ENCODE results near the gene ZNF670.

The ZNF670 gene

GRCh38 chr1:247079141-247079874, 697 bp upstream of the ZNF670 start:
- H3K9me3 ChIP-seq (ENCODE audit: insufficient read depth, low read depth, low read length) = peaks cover 2% of the 10 kb centered on the region
- H3K4me1 ChIP-seq (ENCODE audit: control insufficient read depth in 1 of 2, insufficient read depth in 2 of 2, low read length in 2 of 2) = peaks cover 0 to 8% of the 10 kb centered on the region in 2 experiments
- peak overlapping the region; percentile 43 for H3K4me2 ChIP-seq (ENCODE audit: low read length)
- H3K27ac ChIP-seq (ENCODE audit: low read depth, low read length) = peak overlapping the region; percentile 27
- no peak overlapping the region for H4K8ac ChIP-seq (ENCODE audit: low read depth, low read length)
- H2BK5ac ChIP-seq (ENCODE audit: low read depth, low read length, poor library complexity) = no peak overlapping the region
- no CpG with 5 or more reads among the region's 23 CpGs for WGBS (ENCODE audit: extremely low coverage, insufficient coverage, insufficient read length)
- peak in 1 of 2 donors; percentile 18 for DNase-seq
- H3K36me3 ChIP-seq (ENCODE audit: control insufficient read depth in 1 of 2, insufficient read depth in 2 of 2, low read length in 2 of 2) = peaks cover 2 to 6% of the 10 kb centered on the region in 2 experiments
- H2AK5ac ChIP-seq (ENCODE audit: low read length) = no peak overlapping the region
- H2BK120ac ChIP-seq (ENCODE audit: insufficient read depth, low read length, poor library complexity) = no peak overlapping the region
- no peak overlapping the region for H3K14ac ChIP-seq (ENCODE audit: low read length)
- H3K4ac ChIP-seq (ENCODE audit: low read depth, low read length) = no peak overlapping the region
- peak overlapping the region; percentile 63 for H2AFZ ChIP-seq (ENCODE audit: insufficient read depth, low read length, poor library complexity)
- H3K4me3 ChIP-seq (ENCODE audit: low read depth, low read length) = no peak overlapping the region
- H3K79me1 ChIP-seq (ENCODE audit: low read length) = peaks cover 7% of the 10 kb centered on the region
- peaks cover 7% of the 10 kb centered on the region for H3K79me2 ChIP-seq (ENCODE audit: control insufficient read depth, insufficient read depth, low read length, poor library complexity)
- peak overlapping the region; percentile 74 for H4K12ac ChIP-seq (ENCODE audit: low read depth, low read length)
- no peak overlapping the region for H3K9ac ChIP-seq (ENCODE audit: low read length)
- H3K18ac ChIP-seq (ENCODE audit: low read length) = no peak overlapping the region
- H4K91ac ChIP-seq (ENCODE audit: low read depth, low read length) = no peak overlapping the region
- H2BK12ac ChIP-seq (ENCODE audit: low read length) = no peak overlapping the region
- no peaks in the 10 kb centered on the region for H3K27me3 ChIP-seq (ENCODE audit: insufficient read depth, low read length)
- no peak overlapping the region for H3K23ac ChIP-seq (ENCODE audit: low read length)

- Histone ChIP-seq H3K23ac (ENCODE audit: low read length) (no peak overlapping the region), H3K9ac (ENCODE audit: low read length) (peak overlapping the region; percentile 87), H2BK5ac (ENCODE audit: low read depth, low read length, poor library complexity) (no peak overlapping the region), H4K91ac (ENCODE audit: low read depth, low read length) (peak overlapping the region; percentile 74), H3K14ac (ENCODE audit: low read length) (peak overlapping the region; percentile 80), H3K9me3 (ENCODE audit: insufficient read depth, low read depth, low read length) (peaks cover 2% of the 10 kb centered on the region), H2BK120ac (ENCODE audit: insufficient read depth, low read length, poor library complexity) (no peak overlapping the region), H2AFZ (ENCODE audit: insufficient read depth, low read length, poor library complexity) (no peak overlapping the region), H3K27me3 (ENCODE audit: insufficient read depth, low read length) (no peaks in the 10 kb centered on the region), H3K4me3 (ENCODE audit: low read depth, low read length) (peak overlapping the region; percentile 87), H3K36me3 (ENCODE audit: control insufficient read depth in 1 of 2, insufficient read depth in 2 of 2, low read length in 2 of 2) (peaks cover 2 to 7% of the 10 kb centered on the region in 2 experiments), H3K4me1 (ENCODE audit: control insufficient read depth in 1 of 2, insufficient read depth in 2 of 2, low read length in 2 of 2) (peaks cover 0 to 8% of the 10 kb centered on the region in 2 experiments), H3K4me2 (ENCODE audit: low read length) (peak overlapping the region; percentile 92), H3K79me1 (ENCODE audit: low read length) (peaks cover 7% of the 10 kb centered on the region), H3K4ac (ENCODE audit: low read depth, low read length) (peak overlapping the region; percentile 90), H2BK12ac (ENCODE audit: low read length) (no peak overlapping the region), H3K27ac (ENCODE audit: low read depth, low read length) (no peak overlapping the region), H4K8ac (ENCODE audit: low read depth, low read length) (no peak overlapping the region), H2AK5ac (ENCODE audit: low read length) (no peak overlapping the region), H3K18ac (ENCODE audit: low read length) (no peak overlapping the region), H4K12ac (ENCODE audit: low read depth, low read length) (no peak overlapping the region), H3K79me2 (ENCODE audit: control insufficient read depth, insufficient read depth, low read length, poor library complexity) (peaks cover 10% of the 10 kb centered on the region)
- DNase-seq = no peak
- WGBS (ENCODE audit: extremely low coverage, insufficient coverage, insufficient read length) = no CpG with 5 or more reads among the region's 8 CpGs
Observed at GRCh38 chr1:247077876-247078257, 744 bp downstream of the ZNF670 start.

- no peak overlapping the region for H2BK120ac ChIP-seq (ENCODE audit: insufficient read depth, low read length, poor library complexity)
- H4K12ac ChIP-seq (ENCODE audit: low read depth, low read length) = no peak overlapping the region
- peaks cover 2 to 7% of the 10 kb centered on the region in 2 experiments for H3K36me3 ChIP-seq (ENCODE audit: control insufficient read depth in 1 of 2, insufficient read depth in 2 of 2, low read length in 2 of 2)
- H3K79me2 ChIP-seq (ENCODE audit: control insufficient read depth, insufficient read depth, low read length, poor library complexity) = peaks cover 10% of the 10 kb centered on the region
- H2BK5ac ChIP-seq (ENCODE audit: low read depth, low read length, poor library complexity) = no peak overlapping the region
- no peak overlapping the region for H2AFZ ChIP-seq (ENCODE audit: insufficient read depth, low read length, poor library complexity)
- no peak overlapping the region for H4K8ac ChIP-seq (ENCODE audit: low read depth, low read length)
- no peak overlapping the region for H2AK5ac ChIP-seq (ENCODE audit: low read length)
- no peak overlapping the region for H3K14ac ChIP-seq (ENCODE audit: low read length)
- peaks cover 7% of the 10 kb centered on the region for H3K79me1 ChIP-seq (ENCODE audit: low read length)
- H3K4me1 ChIP-seq (ENCODE audit: control insufficient read depth in 1 of 2, insufficient read depth in 2 of 2, low read length in 2 of 2) = peaks cover 0 to 8% of the 10 kb centered on the region in 2 experiments
- H3K27me3 ChIP-seq (ENCODE audit: insufficient read depth, low read length) = no peaks in the 10 kb centered on the region
- H3K4me2 ChIP-seq (ENCODE audit: low read length) = no peak overlapping the region
- no peak overlapping the region for H3K9ac ChIP-seq (ENCODE audit: low read length)
- H3K4ac ChIP-seq (ENCODE audit: low read depth, low read length) = no peak overlapping the region
- H3K18ac ChIP-seq (ENCODE audit: low read length) = no peak overlapping the region
- no peak overlapping the region for H2BK12ac ChIP-seq (ENCODE audit: low read length)
- H3K9me3 ChIP-seq (ENCODE audit: insufficient read depth, low read depth, low read length) = peaks cover 2% of the 10 kb centered on the region
- WGBS (ENCODE audit: extremely low coverage, insufficient coverage, insufficient read length) = no CpG with 5 or more reads among the region's 3 CpGs
- DNase-seq = no peak
- H3K23ac ChIP-seq (ENCODE audit: low read length) = no peak overlapping the region
- H3K27ac ChIP-seq (ENCODE audit: low read depth, low read length) = no peak overlapping the region
- no peak overlapping the region for H4K91ac ChIP-seq (ENCODE audit: low read depth, low read length)
- no peak overlapping the region for H3K4me3 ChIP-seq (ENCODE audit: low read depth, low read length)
Observed at GRCh38 chr1:247077213-247077612, 1.4 kb downstream of the ZNF670 start.

GRCh38 chr1:247070645-247071044, 8.0 kb downstream of the ZNF670 start:
- Histone ChIP-seq H3K79me2 (ENCODE audit: control insufficient read depth, insufficient read depth, low read length, poor library complexity) (peaks cover 6% of the 10 kb centered on the region), H3K4me3 (ENCODE audit: low read depth, low read length) (no peak overlapping the region), H2BK120ac (ENCODE audit: insufficient read depth, low read length, poor library complexity) (no peak overlapping the region), H4K91ac (ENCODE audit: low read depth, low read length) (no peak overlapping the region), H4K8ac (ENCODE audit: low read depth, low read length) (no peak overlapping the region), H3K27me3 (ENCODE audit: insufficient read depth, low read length) (no peaks in the 10 kb centered on the region), H3K79me1 (ENCODE audit: low read length) (no peaks in the 10 kb centered on the region), H3K27ac (ENCODE audit: low read depth, low read length) (no peak overlapping the region), H2AK5ac (ENCODE audit: low read length) (no peak overlapping the region), H2BK12ac (ENCODE audit: low read length) (no peak overlapping the region), H3K14ac (ENCODE audit: low read length) (no peak overlapping the region), H3K23ac (ENCODE audit: low read length) (no peak overlapping the region), H3K36me3 (ENCODE audit: control insufficient read depth in 1 of 2, insufficient read depth in 2 of 2, low read length in 2 of 2) (peaks cover 4 to 7% of the 10 kb centered on the region in 2 experiments), H2BK5ac (ENCODE audit: low read depth, low read length, poor library complexity) (no peak overlapping the region), H3K9ac (ENCODE audit: low read length) (no peak overlapping the region), H2AFZ (ENCODE audit: insufficient read depth, low read length, poor library complexity) (no peak overlapping the region), H3K4me1 (ENCODE audit: control insufficient read depth in 1 of 2, insufficient read depth in 2 of 2, low read length in 2 of 2) (no peaks in the 10 kb centered on the region), H3K4ac (ENCODE audit: low read depth, low read length) (no peak overlapping the region), H3K9me3 (ENCODE audit: insufficient read depth, low read depth, low read length) (peaks cover 7% of the 10 kb centered on the region), H3K18ac (ENCODE audit: low read length) (no peak overlapping the region), H3K4me2 (ENCODE audit: low read length) (no peak overlapping the region), H4K12ac (ENCODE audit: low read depth, low read length) (no peak overlapping the region)
- DNase-seq = no peak
- WGBS (ENCODE audit: extremely low coverage, insufficient coverage, insufficient read length) = no CpG with 5 or more reads among the region's 3 CpGs

Data from trophoblast cell (in vitro differentiated cells and primary cell).